ENCODE results near the gene NOC2L. TPM values are rescaled to one million over a fixed set of nuclear protein-coding genes. Genes with fewer than 3 reads are reported as not detected.

NOC2L gene
- total and polyA plus RNA-seq, 9 of the 15 experiments (the other 6 are each of a cell fraction or from before 2014, with no cell fraction given), result 4.0 to 410 (median 200) TPM

DNA sequence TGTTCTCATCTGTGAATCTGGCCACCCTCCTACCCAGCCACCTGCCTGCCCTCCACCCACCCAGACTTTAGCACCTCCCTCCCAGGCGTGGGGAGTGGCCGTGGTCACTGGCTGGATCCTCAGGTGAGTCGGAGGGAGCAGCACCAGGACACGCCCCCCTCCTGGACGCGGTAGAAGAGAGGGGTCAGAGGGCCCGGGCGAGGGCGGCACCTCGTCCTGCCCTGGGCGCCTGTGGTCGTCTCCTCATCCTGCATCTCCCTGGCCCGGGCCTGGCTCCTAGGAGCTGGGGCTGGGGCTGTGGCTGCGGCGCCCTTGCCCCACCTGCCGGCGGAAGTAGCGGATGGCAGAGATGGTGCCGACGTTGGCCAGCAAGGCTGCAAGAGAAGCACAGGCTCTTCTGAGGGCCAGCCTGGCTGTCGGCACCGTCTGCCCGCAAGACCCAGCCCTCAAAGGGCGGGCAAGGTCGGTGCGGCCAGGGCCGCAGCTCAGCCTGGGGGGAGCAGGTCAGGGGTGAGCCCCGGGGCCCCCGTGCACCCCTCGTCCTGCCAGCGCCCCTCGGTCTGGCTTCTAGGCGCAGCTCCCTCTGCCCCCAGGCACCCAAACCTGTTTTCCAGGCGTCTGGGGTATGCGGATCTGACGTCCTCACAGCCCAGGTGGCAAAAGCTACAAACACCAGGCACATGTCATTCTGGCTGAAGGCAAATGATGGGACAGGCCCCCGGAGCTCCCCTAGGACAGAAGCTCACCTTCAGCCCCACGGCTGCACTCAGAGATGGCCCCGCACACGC, 17.0 kb upstream of the NOC2L start (continued):
- TF ChIP-seq RAD21 (CRISPR knock-in tag; conservative IDR thresholded peaks at IDR 0.05 in 1 of 2, IDR thresholded peaks at IDR 0.05 in 1 of 2) (peak; percentile 66 to 74), KDM1A (IDR thresholded peaks at IDR 0.05) (no peak), MYC (IDR thresholded peaks at IDR 0.05; ENCODE audit: low read depth, low read length) (no peak), MYC (CRISPR knock-in tag; IDR thresholded peaks at IDR 0.05; ENCODE audit: borderline replicate concordance, low read depth) (peak; percentile 76; the same call in 1 of the 2 replicates), PHF20 (IDR thresholded peaks at IDR 0.05; ENCODE audit: partially characterized antibody) (no peak), CCNT2 (IDR thresholded peaks at IDR 0.05; ENCODE audit: borderline replicate concordance, extremely low read depth, insufficient read length, low read depth, low read length) (no peak), CHD1 (IDR thresholded peaks at IDR 0.05; ENCODE audit: low read length) (no peak), ZNF780A (CRISPR knock-in tag; IDR thresholded peaks at IDR 0.05) (no peak), CTBP1 (IDR thresholded peaks at IDR 0.05; ENCODE audit: borderline replicate concordance) (peak; percentile 71; the same call in 1 of the 2 replicates), PRMT5 (CRISPR knock-in tag; IDR thresholded peaks at IDR 0.05) (no peak), ZNF3 (CRISPR knock-in tag; IDR thresholded peaks at IDR 0.05) (no peak), YY1 (IDR thresholded peaks at IDR 0.05; ENCODE audit: borderline replicate concordance in 1 of 3, control insufficient read depth in 1 of 3, extremely low read depth in 1 of 3, insufficient read depth in 3 of 3, insufficient read length in 1 of 3, insufficient replicate concordance in 2 of 3, low read depth in 1 of 3, low read length in 2 of 3) (peak in 1 of 3 experiments; percentile 15), MTA1 (IDR thresholded peaks at IDR 0.05; ENCODE audit: borderline replicate concordance) (no peak), ATF1 (CRISPR knock-in tag; IDR thresholded peaks at IDR 0.05) (no peak), ATF1 (tag; IDR thresholded peaks at IDR 0.05) (peak; percentile 35), HNRNPL (IDR thresholded peaks at IDR 0.05; ENCODE audit: low read depth, low read length) (peak; percentile 74; the same call in 1 of the 2 replicates), NR2F6 (CRISPR knock-in tag; IDR thresholded peaks at IDR 0.05) (no peak), CXXC5 (CRISPR knock-in tag; IDR thresholded peaks at IDR 0.05) (peak; percentile 29; the same call in 1 of the 2 replicates), ZFX (CRISPR knock-in tag; IDR thresholded peaks at IDR 0.05) (peak; percentile 31), RB1 (IDR thresholded peaks at IDR 0.05; ENCODE audit: low read depth) (peak; percentile 32; the same call in 1 of the 2 replicates), TBP (optimal IDR thresholded peaks at IDR 0.05; ENCODE audit: low read depth, low read length) (no peak)
- TF ChIP-seq, protein P1, sequence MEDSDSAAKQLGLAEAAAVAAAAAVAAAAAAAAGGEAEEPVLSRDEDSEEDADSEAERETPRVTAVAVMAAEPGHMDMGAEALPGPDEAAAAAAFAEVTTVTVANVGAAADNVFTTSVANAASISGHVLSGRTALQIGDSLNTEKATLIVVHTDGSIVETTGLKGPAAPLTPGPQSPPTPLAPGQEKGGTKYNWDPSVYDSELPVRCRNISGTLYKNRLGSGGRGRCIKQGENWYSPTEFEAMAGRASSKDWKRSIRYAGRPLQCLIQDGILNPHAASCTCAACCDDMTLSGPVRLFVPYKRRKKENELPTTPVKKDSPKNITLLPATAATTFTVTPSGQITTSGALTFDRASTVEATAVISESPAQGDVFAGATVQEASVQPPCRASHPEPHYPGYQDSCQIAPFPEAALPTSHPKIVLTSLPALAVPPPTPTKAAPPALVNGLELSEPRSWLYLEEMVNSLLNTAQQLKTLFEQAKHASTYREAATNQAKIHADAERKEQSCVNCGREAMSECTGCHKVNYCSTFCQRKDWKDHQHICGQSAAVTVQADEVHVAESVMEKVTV (CRISPR knock-in tag; IDR thresholded peaks at IDR 0.05), result peak; percentile 57; the same call in 1 of the 2 replicates
